HG02938 (cell line): ENCODE measurements around the gene SLC9A5.

Experiments
- ATAC-seq: cut with Tn5 transposase; IDR thresholded peaks from one replicate; pipeline ENCODE4 v1.9.1; 2021; ENCODE audit warnings: mild to moderate bottlenecking, moderate library complexity; ENCODE audit not compliant: unreplicated experiment

The SLC9A5 gene

GRCh38 chr16:67304020-67304419, 55.2 kb downstream of the SLC9A5 start:
- ATAC-seq, result no peak

DNA sequence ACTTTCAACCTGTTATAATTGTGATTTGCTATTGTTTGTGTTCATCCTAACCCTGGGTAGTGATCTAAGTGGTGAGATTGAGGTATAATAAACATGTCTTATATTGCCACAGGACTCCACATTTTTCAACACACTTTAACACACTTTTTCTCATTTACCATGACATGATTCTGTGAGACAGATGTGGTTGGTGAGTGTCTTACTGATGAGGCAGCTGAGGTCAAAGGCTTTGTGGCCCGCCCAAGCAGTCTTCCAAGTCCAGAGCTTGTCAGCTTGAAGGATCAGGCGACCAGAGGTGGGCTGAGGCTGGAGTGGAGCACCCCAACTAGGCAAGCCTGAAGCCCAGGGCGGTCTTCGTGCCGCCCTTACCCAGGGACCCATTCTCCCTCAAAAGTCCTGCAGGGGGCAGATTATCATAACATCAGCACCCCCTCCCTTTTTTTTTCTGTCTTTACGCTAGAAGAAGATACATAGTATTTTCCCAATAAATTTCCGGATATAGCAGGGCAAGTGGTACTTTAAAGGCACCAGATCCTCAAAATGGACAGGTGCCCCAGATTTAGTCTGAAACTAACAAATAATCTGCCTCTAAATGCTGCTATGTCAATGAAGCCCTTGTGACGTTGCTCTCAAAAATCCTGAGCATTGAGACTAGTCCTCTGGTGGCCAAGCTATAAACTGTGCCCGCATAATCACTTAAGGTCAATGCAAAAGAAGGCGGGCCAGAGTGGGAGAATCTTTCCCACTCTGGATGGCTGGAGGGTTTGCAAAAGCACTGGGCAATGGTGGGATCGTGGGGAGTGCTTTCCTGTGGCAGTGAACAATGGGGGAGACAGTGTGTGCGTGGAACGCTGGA, 56.7 kb downstream of the SLC9A5 start:
- ATAC-seq, result no peak

DNA sequence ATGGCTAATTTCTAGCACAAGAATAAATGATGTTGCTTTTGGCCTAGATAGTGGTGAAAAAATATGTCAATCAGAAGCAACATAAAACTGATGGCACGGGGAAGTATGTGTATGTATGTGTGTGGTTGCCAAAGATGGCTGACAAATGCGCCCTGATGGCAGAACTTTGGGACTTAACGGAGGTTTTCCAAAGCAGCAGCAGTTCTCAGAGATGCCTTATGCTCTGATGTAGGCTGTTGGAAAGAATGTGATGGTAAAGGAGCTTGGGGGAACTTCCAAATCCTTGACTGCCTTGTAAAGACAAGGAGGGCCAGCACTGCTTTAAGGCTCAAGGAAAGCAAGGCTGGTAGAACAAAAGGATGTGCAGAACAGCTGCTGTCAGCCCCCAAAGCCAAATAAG, 61.8 kb downstream of the SLC9A5 start:
- no peak for ATAC-seq

GRCh38 chr16:67311607-67312488, 63.1 kb downstream of the SLC9A5 start:
- ATAC-seq, result peak; percentile 70

DNA sequence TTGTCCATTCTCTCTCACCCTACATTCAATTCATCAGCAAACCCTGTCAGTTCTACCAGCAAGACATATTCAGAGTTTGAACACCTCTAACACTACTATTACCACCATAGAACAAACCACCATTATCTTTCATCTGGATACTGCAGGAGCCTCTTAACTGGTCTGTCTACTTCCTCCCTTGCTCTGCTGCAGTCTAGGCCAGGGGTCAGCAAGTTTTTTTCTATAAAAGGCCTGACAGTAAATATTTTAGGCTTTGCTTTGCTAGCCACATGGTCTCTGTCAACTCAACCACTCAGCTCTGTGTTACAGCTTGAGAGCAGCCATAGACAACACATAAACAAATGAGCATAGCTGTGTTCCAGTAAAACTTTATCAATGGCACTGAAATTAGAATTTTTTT, 63.9 kb downstream of the SLC9A5 start:
- ATAC-seq, result no peak

- ATAC-seq, result no peak
Measured at GRCh38 chr16:67317853-67318252, 69.1 kb downstream of the SLC9A5 start.
